ENCODE results near the gene PSMD7. TPM values are rescaled to one million over a fixed set of nuclear protein-coding genes. Genes with fewer than 3 reads are reported as not detected.
A peak's percentile ranks its signal among the peaks of the same experiment; 100 is the strongest.

Gene PSMD7
- 169 TPM for polyA plus RNA-seq (2013, experiment 1 of 2)
- 164 TPM for polyA plus RNA-seq (2013, experiment 2 of 2)

DNA sequence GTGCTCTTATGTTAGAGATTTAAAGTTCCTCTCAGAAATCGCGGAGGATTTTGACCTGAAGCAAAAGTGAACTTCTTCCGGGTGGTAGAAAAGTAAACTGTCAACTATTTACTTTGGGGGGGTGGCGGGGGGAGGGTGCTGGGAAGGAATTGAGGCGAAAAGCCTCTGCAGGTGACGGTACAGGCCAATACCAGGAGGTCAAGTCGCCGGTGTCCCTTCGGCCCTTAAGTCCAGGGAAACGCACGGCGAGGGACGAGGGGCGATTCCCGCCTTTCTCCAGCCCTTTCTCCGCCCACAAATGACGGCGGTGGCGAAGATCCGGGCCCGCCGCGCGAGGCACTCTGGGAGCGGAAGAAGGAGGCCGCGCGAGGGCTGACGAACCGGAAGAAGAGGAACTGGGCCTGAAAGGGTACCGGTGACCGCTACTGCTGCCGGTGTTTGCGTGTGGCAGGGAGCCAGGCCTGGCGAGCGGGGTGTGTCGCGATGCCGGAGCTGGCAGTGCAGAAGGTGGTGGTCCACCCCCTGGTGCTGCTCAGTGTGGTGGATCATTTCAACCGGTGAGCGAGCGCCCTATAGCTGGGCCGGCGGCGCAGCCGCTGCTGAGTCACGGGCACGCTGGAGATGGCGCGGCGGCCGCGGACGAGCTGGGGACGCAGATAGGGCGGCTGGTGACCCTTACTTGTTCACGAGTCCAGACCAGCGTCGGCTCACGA lies at the start of gene PSMD7:
Gene PSMD7, plus strand, starts transcription at position 383 of the 713 bp plus-strand sequence. Its CDS starts 101 bp downstream, at position 484.
- WGBS (ENCODE audit: extremely low coverage, insufficient coverage, low lambda C conversion rate): no CpG with 5 or more reads among the region's 60 CpGs
- peaks cover 2% of the 10 kb centered on the region for H3K36me3 ChIP-seq (ENCODE audit: control insufficient read depth, insufficient read depth, low read length)
- peak within 1 kb of the TSS; percentile 46 for H2BK120ac ChIP-seq (ENCODE audit: low read depth, low read length)
- H2BK5ac ChIP-seq (ENCODE audit: low read length): peak within 1 kb of the TSS; percentile 93
- H3K18ac ChIP-seq (ENCODE audit: low read length): peak within 1 kb of the TSS; percentile 88
- H3K4me2 ChIP-seq (ENCODE audit: low read length): peak within 1 kb of the TSS; percentile 65
- H2AK5ac ChIP-seq (ENCODE audit: low read length): no peak within 1 kb of the TSS
- no peak within 1 kb of the TSS for H4K5ac ChIP-seq (ENCODE audit: low read length)
- H3K27ac ChIP-seq (ENCODE audit: low read depth, low read length): peak within 1 kb of the TSS; percentile 65
- no peak within 1 kb of the TSS for H3K23ac ChIP-seq (ENCODE audit: low read length)
- peaks cover 28% of the 10 kb centered on the region for H3K79me2 ChIP-seq (ENCODE audit: control insufficient read depth, insufficient read depth, low read length)
- H3K27me3 ChIP-seq (ENCODE audit: insufficient read depth, low read length, poor library complexity): no peaks in the 10 kb centered on the region
- peak within 1 kb of the TSS; percentile 100 for H3K9ac ChIP-seq (ENCODE audit: low read length)
- peak within 1 kb of the TSS; percentile 98 for H3K4me3 ChIP-seq (ENCODE audit: low read length)
- H3K4me1 ChIP-seq (ENCODE audit: control insufficient read depth, low read depth, low read length): no peaks in the 10 kb centered on the region
- H4K8ac ChIP-seq (ENCODE audit: low read depth, low read length): peak within 1 kb of the TSS; percentile 94
- H3K79me1 ChIP-seq (ENCODE audit: low read length): peaks cover 5% of the 10 kb centered on the region
- H3K56ac ChIP-seq (ENCODE audit: low read length): peak within 1 kb of the TSS; percentile 100
- H3K4ac ChIP-seq (ENCODE audit: low read depth, low read length): peak within 1 kb of the TSS; percentile 82
- peak; percentile 95 for DNase-seq
- H2BK15ac ChIP-seq (replicated peaks; ENCODE audit: low read depth): no peak within 1 kb of the TSS

DNA sequence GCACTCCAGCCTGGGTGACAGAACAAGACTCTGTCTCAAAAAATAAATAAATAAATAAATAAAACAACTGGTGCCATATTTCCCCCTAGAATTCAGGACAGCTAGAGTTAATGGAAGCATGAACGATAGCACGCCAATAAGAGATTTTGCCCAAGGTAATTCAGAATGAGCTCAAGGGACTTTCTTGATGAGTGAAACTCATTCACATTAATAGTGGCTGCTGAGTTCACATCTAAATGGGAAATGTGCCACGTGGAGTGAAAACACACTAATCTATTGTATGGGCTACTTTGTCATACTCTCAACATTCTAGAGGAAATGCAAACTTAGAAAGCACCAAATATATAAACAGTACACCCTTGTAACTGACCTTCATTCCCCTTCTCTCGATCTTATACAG lies 47.4 kb upstream of the PSMD7 start:
- no peaks in the 10 kb centered on the region for H3K79me2 ChIP-seq (ENCODE audit: control insufficient read depth, insufficient read depth, low read length)
- no peak overlapping the region for H2AK5ac ChIP-seq (ENCODE audit: low read length)

DNA sequence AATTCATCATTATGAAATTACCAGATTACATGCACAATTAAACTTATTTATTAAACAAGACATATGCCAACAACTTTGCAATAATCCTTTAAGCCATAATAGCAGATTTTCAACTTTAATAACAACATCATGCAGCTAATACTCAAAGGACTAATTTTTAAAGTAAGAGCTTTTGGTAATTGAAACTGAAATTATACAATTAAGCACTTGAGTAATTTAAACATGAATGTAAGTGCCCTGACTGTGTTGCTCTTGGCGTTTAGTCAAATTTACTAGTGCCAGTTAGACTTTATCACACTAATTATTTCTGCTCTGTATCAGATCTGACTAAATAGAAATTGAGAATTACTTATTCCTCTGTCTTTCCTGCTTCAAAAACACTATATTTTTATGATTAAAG lies 46.8 kb upstream of the PSMD7 start:
- no peaks in the 10 kb centered on the region for H3K79me2 ChIP-seq (ENCODE audit: control insufficient read depth, insufficient read depth, low read length)
- no peak overlapping the region for H3K18ac ChIP-seq (ENCODE audit: low read length)
- WGBS (ENCODE audit: extremely low coverage, insufficient coverage, low lambda C conversion rate): no CpG with 5 or more reads among the region's 1 CpG
- H2BK120ac ChIP-seq (ENCODE audit: low read depth, low read length): no peak overlapping the region
- H3K9ac ChIP-seq (ENCODE audit: low read length): no peak overlapping the region
- H2BK5ac ChIP-seq (ENCODE audit: low read length): no peak overlapping the region
- no peak overlapping the region for H3K27ac ChIP-seq (ENCODE audit: low read depth, low read length)
- no peak for DNase-seq
- no peaks in the 10 kb centered on the region for H3K4me1 ChIP-seq (ENCODE audit: control insufficient read depth, low read depth, low read length)
- H4K5ac ChIP-seq (ENCODE audit: low read length): no peak overlapping the region
- H3K27me3 ChIP-seq (ENCODE audit: insufficient read depth, low read length, poor library complexity): no peaks in the 10 kb centered on the region
- no peak overlapping the region for H2AK5ac ChIP-seq (ENCODE audit: low read length)
- H3K23ac ChIP-seq (ENCODE audit: low read length): no peak overlapping the region
- H4K8ac ChIP-seq (ENCODE audit: low read depth, low read length): no peak overlapping the region
- H3K4me2 ChIP-seq (ENCODE audit: low read length): no peak overlapping the region
- H3K56ac ChIP-seq (ENCODE audit: low read length): no peak overlapping the region
- H3K4me3 ChIP-seq (ENCODE audit: low read length): no peak overlapping the region
- H3K36me3 ChIP-seq (ENCODE audit: control insufficient read depth, insufficient read depth, low read length): no peaks in the 10 kb centered on the region
- no peak overlapping the region for H3K4ac ChIP-seq (ENCODE audit: low read depth, low read length)
- H3K79me1 ChIP-seq (ENCODE audit: low read length): no peaks in the 10 kb centered on the region
- H2BK15ac ChIP-seq (replicated peaks; ENCODE audit: low read depth): no peak overlapping the region

More for the DNA sequence above, 47.4 kb upstream of the PSMD7 start:
- Histone ChIP-seq H3K56ac (ENCODE audit: low read length) (no peak overlapping the region), H3K79me1 (ENCODE audit: low read length) (no peaks in the 10 kb centered on the region), H3K4me2 (ENCODE audit: low read length) (no peak overlapping the region), H2BK5ac (ENCODE audit: low read length) (no peak overlapping the region), H3K4me1 (ENCODE audit: control insufficient read depth, low read depth, low read length) (no peaks in the 10 kb centered on the region), H4K8ac (ENCODE audit: low read depth, low read length) (no peak overlapping the region), H2BK15ac (replicated peaks; ENCODE audit: low read depth) (no peak overlapping the region), H2BK120ac (ENCODE audit: low read depth, low read length) (no peak overlapping the region), H4K5ac (ENCODE audit: low read length) (no peak overlapping the region), H3K18ac (ENCODE audit: low read length) (no peak overlapping the region), H3K4ac (ENCODE audit: low read depth, low read length) (no peak overlapping the region), H3K36me3 (ENCODE audit: control insufficient read depth, insufficient read depth, low read length) (no peaks in the 10 kb centered on the region), H3K4me3 (ENCODE audit: low read length) (no peak overlapping the region), H3K9ac (ENCODE audit: low read length) (no peak overlapping the region), H3K27me3 (ENCODE audit: insufficient read depth, low read length, poor library complexity) (no peaks in the 10 kb centered on the region), H3K23ac (ENCODE audit: low read length) (no peak overlapping the region), H3K27ac (ENCODE audit: low read depth, low read length) (no peak overlapping the region)
- no CpG with 5 or more reads among the region's 4 CpGs for WGBS (ENCODE audit: extremely low coverage, insufficient coverage, low lambda C conversion rate)
- no peak for DNase-seq

DNA sequence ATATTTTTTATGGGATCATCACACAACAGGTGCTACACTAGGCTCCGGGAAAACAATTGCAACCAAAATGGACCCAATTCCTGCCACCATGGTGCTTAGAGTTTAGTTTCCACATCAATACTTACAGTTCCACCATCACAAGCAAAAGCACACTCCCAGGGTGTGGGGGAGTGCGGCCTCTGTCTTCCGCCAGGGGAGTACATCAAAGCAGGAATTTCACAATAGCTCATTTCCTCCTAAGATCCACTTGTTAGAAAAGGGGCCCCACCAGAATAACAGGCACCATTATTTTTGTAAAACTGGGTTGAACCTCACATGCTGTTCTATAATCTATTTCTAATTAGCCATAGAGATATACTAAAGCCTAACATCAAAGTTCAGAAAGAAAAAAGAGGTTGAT lies 44.3 kb upstream of the PSMD7 start:
- Histone ChIP-seq H3K36me3 (ENCODE audit: control insufficient read depth, insufficient read depth, low read length) (no peaks in the 10 kb centered on the region), H3K79me1 (ENCODE audit: low read length) (no peaks in the 10 kb centered on the region)

DNA sequence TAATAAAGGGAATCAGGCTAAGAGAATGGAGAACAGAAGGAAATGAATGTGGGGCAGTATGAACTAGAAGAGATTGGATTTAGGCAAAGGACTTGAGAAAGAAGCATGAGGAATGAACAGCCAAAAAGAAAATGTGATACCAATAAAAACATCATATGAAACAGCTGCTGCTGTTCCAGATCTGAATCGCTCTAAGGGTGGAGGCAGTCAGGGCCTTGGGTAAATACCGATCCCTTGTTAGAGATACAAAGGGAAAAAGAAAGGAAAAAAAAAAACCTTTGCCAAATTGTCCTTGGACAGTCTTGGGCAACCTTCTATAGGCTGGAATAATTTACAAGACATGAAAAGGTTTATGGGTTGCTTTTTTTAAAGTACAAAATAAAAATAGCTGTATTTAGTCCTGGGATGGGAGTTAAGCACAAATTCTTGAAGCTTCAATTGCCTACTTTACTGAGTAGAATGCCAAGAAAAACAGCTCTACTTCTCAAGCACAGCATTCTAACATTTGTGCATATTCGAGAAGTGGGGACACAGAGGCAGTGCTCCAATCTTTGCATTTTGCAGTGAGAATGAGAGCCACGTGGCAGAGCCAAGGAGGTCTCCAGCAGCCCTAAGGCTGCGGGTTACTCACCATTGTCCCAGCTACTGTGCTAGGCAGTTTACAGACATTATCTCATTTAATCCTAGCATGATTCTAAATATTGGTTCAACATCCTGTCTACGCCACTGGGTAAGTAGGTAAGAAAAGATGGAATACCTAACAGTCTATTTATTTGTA lies 43.3 kb upstream of the PSMD7 start:
- Histone ChIP-seq H2AK5ac (ENCODE audit: low read length) (no peak overlapping the region), H3K27me3 (ENCODE audit: insufficient read depth, low read length, poor library complexity) (no peaks in the 10 kb centered on the region), H3K36me3 (ENCODE audit: control insufficient read depth, insufficient read depth, low read length) (no peaks in the 10 kb centered on the region), H3K9ac (ENCODE audit: low read length) (no peak overlapping the region), H2BK5ac (ENCODE audit: low read length) (no peak overlapping the region), H3K4me2 (ENCODE audit: low read length) (no peak overlapping the region), H3K56ac (ENCODE audit: low read length) (no peak overlapping the region), H3K4me1 (ENCODE audit: control insufficient read depth, low read depth, low read length) (no peaks in the 10 kb centered on the region), H3K23ac (ENCODE audit: low read length) (no peak overlapping the region), H3K4me3 (ENCODE audit: low read length) (no peak overlapping the region), H3K27ac (ENCODE audit: low read depth, low read length) (no peak overlapping the region), H3K4ac (ENCODE audit: low read depth, low read length) (no peak overlapping the region), H4K5ac (ENCODE audit: low read length) (no peak overlapping the region), H2BK15ac (replicated peaks; ENCODE audit: low read depth) (no peak overlapping the region), H3K79me2 (ENCODE audit: control insufficient read depth, insufficient read depth, low read length) (no peaks in the 10 kb centered on the region), H3K18ac (ENCODE audit: low read length) (no peak overlapping the region), H4K8ac (ENCODE audit: low read depth, low read length) (no peak overlapping the region), H3K79me1 (ENCODE audit: low read length) (no peaks in the 10 kb centered on the region), H2BK120ac (ENCODE audit: low read depth, low read length) (no peak overlapping the region)
- no peak for DNase-seq
- no CpG with 5 or more reads among the region's 6 CpGs for WGBS (ENCODE audit: extremely low coverage, insufficient coverage, low lambda C conversion rate)

More for the DNA sequence above, 44.3 kb upstream of the PSMD7 start:
- Histone ChIP-seq H2BK120ac (ENCODE audit: low read depth, low read length) (no peak overlapping the region), H4K5ac (ENCODE audit: low read length) (no peak overlapping the region), H3K4me1 (ENCODE audit: control insufficient read depth, low read depth, low read length) (no peaks in the 10 kb centered on the region), H2BK15ac (replicated peaks; ENCODE audit: low read depth) (no peak overlapping the region), H3K18ac (ENCODE audit: low read length) (no peak overlapping the region), H3K9ac (ENCODE audit: low read length) (no peak overlapping the region), H3K27ac (ENCODE audit: low read depth, low read length) (no peak overlapping the region), H4K8ac (ENCODE audit: low read depth, low read length) (no peak overlapping the region), H3K27me3 (ENCODE audit: insufficient read depth, low read length, poor library complexity) (no peaks in the 10 kb centered on the region), H2BK5ac (ENCODE audit: low read length) (no peak overlapping the region), H3K4ac (ENCODE audit: low read depth, low read length) (no peak overlapping the region), H2AK5ac (ENCODE audit: low read length) (no peak overlapping the region), H3K23ac (ENCODE audit: low read length) (no peak overlapping the region), H3K56ac (ENCODE audit: low read length) (no peak overlapping the region), H3K79me2 (ENCODE audit: control insufficient read depth, insufficient read depth, low read length) (no peaks in the 10 kb centered on the region), H3K4me3 (ENCODE audit: low read length) (no peak overlapping the region), H3K4me2 (ENCODE audit: low read length) (no peak overlapping the region)
- WGBS (ENCODE audit: extremely low coverage, insufficient coverage, low lambda C conversion rate): no CpG with 5 or more reads among the region's 3 CpGs
- DNase-seq: peak; percentile 11
